SU-DHL-6 (cell line): ENCODE results near the gene IFNA14.
"Not testable (repeated sequence)": the region's sequence is repeated elsewhere in the genome, so short reads cannot be mapped to it uniquely, and the experiment has no call there.

ENCODE experiments used
- H2AFZ ChIP-seq: fragments of 200-600 bp; sonication (generic); 2 replicates; pipeline ENCODE4 v1.6.1; 2014; ENCODE audit warnings: low read depth, mild to moderate bottlenecking, moderate library complexity, mixed read lengths, antibody characterized with exemption, low read length; ENCODE audit not compliant: severe bottlenecking
- H3F3A ChIP-seq: fragments of 200-600 bp; shearing (Covaris generic); 2 replicates; pipeline ENCODE4 v1.6.0; 2016; ENCODE audit warnings: antibody characterized with exemption, mild to moderate bottlenecking; ENCODE audit not compliant: insufficient read depth
- H3K27ac ChIP-seq: fragments of 200-600 bp; sonication (generic); 2 replicates; pipeline ENCODE4 v1.5.1; 2016; ENCODE audit warnings: low read depth, mild to moderate bottlenecking, low read length, moderate library complexity, mixed read lengths
- H3K27me3 ChIP-seq: fragments of 200-600 bp; sonication (generic), shearing (Covaris generic); 2 replicates; pipeline ENCODE4 v1.6.0; 2014; ENCODE audit warnings: mild to moderate bottlenecking, low read length
- H3K36me3 ChIP-seq: fragments of 200-600 bp; sonication (generic); 2 replicates; pipeline ENCODE4 v1.6.1; 2014; ENCODE audit warnings: mild to moderate bottlenecking, low read length, mixed read lengths
- H3K4me2 ChIP-seq: fragments of 300-600, 200-600 bp; shearing (Covaris generic), sonication (generic); 2 replicates; pipeline ENCODE4 v1.6.0; 2014; ENCODE audit warnings: low read length, low read depth, mild to moderate bottlenecking; ENCODE audit not compliant: poor library complexity, severe bottlenecking
- H3K4me3 ChIP-seq: fragments of 200-600 bp; sonication (generic); 2 replicates; pipeline ENCODE4 v1.5.1; 2014; ENCODE audit warnings: antibody characterized with exemption, low read length, mild to moderate bottlenecking, mixed read lengths; ENCODE audit not compliant: insufficient read depth, poor library complexity, severe bottlenecking
- H3K79me2 ChIP-seq: fragments of 200-600 bp; sonication (generic); 2 replicates; pipeline ENCODE4 v1.6.1; 2014; ENCODE audit warnings: mild to moderate bottlenecking, low read length, moderate library complexity; ENCODE audit not compliant: insufficient read depth
- H3K9ac ChIP-seq: fragments of 200-600 bp; sonication (generic); 2 replicates; pipeline ENCODE4 v1.7.0; 2014; ENCODE audit warnings: mild to moderate bottlenecking, low read length
- H3K9me2 ChIP-seq: fragments of 200-600 bp; sonication (generic); replicated peaks from 2 replicates; pipeline ENCODE4 v1.6.1; 2014; ENCODE audit warnings: low read length; ENCODE audit not compliant: insufficient read depth
- H3K9me3 ChIP-seq: fragments of 200-600 bp; sonication (generic); 2 replicates; pipeline ENCODE4 v1.6.1; 2014; ENCODE audit warnings: low read length, mixed read lengths; ENCODE audit not compliant: insufficient read depth
- H4K20me1 ChIP-seq: fragments of 200-600 bp; sonication (generic); 2 replicates; pipeline ENCODE4 v1.6.1; 2014; ENCODE audit warnings: low read depth, mild to moderate bottlenecking, antibody characterized with exemption, low read length, moderate library complexity, mixed read lengths
- EZH2phosphoT487 ChIP-seq: fragments of 200-600 bp; sonication (generic), shearing (Covaris generic); conservative IDR thresholded peaks from 2 replicates; pipeline ENCODE4 v1.6.1; 2018; ENCODE audit warnings: mild to moderate bottlenecking, antibody characterized with exemption, low read length, moderate library complexity, mixed read lengths
- TF ChIP-seq, protein P1 (sequence below): fragments of 200-600 bp; sonication (generic); IDR thresholded peaks from one replicate; pipeline ENCODE4 v1.5.1; 2017; ENCODE audit warnings: antibody characterized with exemption, mild to moderate bottlenecking, low read length, moderate library complexity; ENCODE audit not compliant: insufficient read depth, poor library complexity, severe bottlenecking

IFNA14 gene

DNA sequence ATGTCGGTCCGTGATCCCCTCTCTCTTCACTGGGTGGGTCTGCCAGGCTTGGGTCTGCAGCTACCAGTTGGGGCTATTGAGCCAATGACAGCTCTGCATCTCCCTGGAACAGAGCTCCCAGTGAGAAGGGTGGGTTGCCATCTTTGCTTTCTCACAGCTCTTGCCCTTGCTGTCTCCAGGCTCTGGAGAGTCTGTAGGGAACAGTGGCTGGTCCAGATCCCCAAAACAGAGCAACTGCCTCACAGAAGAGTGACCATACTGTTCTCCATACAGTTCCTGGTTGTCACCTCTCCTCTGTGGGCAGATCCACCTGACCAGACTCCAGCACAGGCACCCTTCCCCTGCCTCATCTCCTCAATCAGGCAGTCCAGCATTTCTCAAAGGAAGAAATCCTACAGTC, 6.5 kb downstream of the IFNA14 start:
- Histone ChIP-seq H3K9me2 (no peaks in the 10 kb centered on the region), H3K27me3 (no peaks in the 10 kb centered on the region), H3K79me2 (no peaks in the 10 kb centered on the region), H2AFZ (no peak overlapping the region), H3K4me3 (no peak overlapping the region), H3F3A (no peaks in the 10 kb centered on the region), H4K20me1 (no peaks in the 10 kb centered on the region), H3K27ac (no peak overlapping the region), H3K4me2 (no peak overlapping the region), H3K9ac (no peak overlapping the region), H3K9me3 (no peaks in the 10 kb centered on the region), H3K36me3 (no peaks in the 10 kb centered on the region)
- TF ChIP-seq, protein P1, sequence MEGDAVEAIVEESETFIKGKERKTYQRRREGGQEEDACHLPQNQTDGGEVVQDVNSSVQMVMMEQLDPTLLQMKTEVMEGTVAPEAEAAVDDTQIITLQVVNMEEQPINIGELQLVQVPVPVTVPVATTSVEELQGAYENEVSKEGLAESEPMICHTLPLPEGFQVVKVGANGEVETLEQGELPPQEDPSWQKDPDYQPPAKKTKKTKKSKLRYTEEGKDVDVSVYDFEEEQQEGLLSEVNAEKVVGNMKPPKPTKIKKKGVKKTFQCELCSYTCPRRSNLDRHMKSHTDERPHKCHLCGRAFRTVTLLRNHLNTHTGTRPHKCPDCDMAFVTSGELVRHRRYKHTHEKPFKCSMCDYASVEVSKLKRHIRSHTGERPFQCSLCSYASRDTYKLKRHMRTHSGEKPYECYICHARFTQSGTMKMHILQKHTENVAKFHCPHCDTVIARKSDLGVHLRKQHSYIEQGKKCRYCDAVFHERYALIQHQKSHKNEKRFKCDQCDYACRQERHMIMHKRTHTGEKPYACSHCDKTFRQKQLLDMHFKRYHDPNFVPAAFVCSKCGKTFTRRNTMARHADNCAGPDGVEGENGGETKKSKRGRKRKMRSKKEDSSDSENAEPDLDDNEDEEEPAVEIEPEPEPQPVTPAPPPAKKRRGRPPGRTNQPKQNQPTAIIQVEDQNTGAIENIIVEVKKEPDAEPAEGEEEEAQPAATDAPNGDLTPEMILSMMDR = no peak
- no peak for TF ChIP-seq EZH2phosphoT487

DNA sequence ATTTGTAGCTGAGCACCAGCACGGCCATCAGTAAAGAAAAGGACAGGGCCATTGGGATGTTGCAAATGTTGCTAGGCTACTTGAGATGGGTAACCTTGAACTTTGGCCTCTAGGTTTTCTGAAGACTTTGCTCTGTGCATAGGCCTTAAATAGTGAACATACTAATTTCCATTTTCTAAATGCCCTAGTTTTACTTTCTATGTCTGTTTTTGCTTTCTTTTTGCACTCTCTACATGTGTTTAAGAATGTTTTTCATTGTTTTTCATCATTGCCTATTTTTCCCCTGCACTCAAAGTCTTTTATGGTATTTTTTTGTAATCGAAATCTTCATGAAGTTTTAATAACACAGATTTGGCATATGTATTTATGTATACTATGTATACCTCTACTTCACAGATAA, 11.7 kb downstream of the IFNA14 start, which contains the start of gene IFNA17:
IFNA17 (minus strand) TSS at position 101 of the 400 bp plus-strand sequence; CDS start at position 52, 49 bp downstream.
- Histone ChIP-seq H3K9me3 (no peaks in the 10 kb centered on the region), H4K20me1 (no peaks in the 10 kb centered on the region), H3K9ac (no peak within 1 kb of the TSS), H3F3A (no peaks in the 10 kb centered on the region), H3K4me2 (no peak within 1 kb of the TSS), H3K27ac (no peak within 1 kb of the TSS), H3K36me3 (no peaks in the 10 kb centered on the region), H2AFZ (no peak within 1 kb of the TSS), H3K27me3 (no peaks in the 10 kb centered on the region), H3K79me2 (no peaks in the 10 kb centered on the region), H3K4me3 (no peak within 1 kb of the TSS), H3K9me2 (no peaks in the 10 kb centered on the region)
- TF ChIP-seq, protein P1 = no peak
- no peak for TF ChIP-seq EZH2phosphoT487

DNA sequence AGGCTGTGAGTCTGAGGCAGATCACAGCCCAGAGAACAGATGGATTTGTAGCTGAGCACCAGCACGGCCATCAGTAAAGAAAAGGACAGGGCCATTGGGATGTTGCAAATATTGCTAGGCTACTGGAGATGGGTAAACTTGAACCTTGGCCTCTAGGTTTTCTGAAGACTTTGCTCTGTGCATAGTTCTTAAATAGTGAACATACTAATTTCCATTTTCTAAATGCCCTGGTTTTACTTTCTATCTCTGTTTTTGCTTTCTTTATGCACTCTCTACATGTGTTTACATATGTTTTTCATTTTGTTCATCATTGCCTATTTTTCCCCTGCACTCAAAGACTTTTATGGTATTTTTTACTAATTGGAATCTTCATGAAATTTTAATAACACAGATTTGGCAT, 22.6 kb downstream of the IFNA14 start, which contains the start of gene IFNA16:
IFNA16 (minus strand) TSS at position 101 of the 400 bp plus-strand sequence; CDS start at position 95, 6 bp downstream.
- H3K79me2 ChIP-seq, H2AFZ ChIP-seq, H4K20me1 ChIP-seq, H3K27me3 ChIP-seq, H3F3A ChIP-seq, H3K4me2 ChIP-seq, H3K4me3 ChIP-seq, H3K9ac ChIP-seq, H3K36me3 ChIP-seq, H3K27ac ChIP-seq, H3K9me2 ChIP-seq, H3K9me3 ChIP-seq: not testable (repeated sequence)

DNA sequence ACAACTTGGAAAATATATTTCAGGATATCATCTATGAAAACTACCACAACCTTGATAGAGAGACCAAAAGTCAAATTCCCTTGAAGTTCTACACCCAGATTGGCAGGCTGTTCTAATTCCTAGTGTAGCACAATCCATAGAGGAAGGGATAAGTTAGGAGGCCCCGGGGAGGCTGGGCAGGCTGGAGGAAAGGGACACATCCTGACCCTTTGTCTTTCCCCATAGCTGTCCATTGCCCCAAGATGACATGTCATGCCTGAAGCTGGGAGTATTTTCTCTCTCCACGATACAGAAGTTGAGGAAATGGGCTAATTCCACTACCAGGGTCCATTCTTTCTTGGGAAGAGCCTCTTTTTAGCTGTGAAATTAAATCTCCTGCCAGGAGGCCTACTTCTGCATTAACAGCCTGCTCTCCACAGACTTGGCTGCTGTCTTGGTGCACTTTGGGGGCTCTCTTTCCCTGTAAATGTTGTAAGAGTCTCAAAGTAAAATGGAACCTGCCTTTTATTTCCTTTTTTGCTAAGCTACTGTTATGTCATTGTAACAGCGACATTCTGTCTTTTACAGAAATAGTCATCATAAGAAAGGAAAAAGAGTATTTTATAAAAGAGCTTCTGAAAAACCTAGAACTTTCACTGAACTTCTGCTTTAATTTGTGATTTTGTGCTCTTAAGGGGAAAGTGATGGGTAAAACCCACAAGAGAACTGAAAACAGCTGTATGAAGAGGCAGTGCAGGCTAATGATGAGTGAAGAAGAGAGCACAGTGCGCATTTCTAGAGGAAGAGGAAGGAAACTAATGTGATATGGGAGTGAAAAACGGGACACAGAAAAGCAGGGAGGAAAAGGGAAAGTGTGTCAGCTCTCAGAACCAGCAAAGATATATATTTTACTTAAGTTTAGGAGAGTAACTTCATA, 26.1 kb downstream of the IFNA14 start:
- not testable (repeated sequence) for H3K9me2 ChIP-seq, H3K27me3 ChIP-seq, H3K27ac ChIP-seq, H3K9me3 ChIP-seq, H3F3A ChIP-seq, H3K4me2 ChIP-seq, H2AFZ ChIP-seq, H3K36me3 ChIP-seq, H3K79me2 ChIP-seq, H3K4me3 ChIP-seq, H3K9ac ChIP-seq, H4K20me1 ChIP-seq
- TF ChIP-seq, protein P1 = peak; percentile 65

DNA sequence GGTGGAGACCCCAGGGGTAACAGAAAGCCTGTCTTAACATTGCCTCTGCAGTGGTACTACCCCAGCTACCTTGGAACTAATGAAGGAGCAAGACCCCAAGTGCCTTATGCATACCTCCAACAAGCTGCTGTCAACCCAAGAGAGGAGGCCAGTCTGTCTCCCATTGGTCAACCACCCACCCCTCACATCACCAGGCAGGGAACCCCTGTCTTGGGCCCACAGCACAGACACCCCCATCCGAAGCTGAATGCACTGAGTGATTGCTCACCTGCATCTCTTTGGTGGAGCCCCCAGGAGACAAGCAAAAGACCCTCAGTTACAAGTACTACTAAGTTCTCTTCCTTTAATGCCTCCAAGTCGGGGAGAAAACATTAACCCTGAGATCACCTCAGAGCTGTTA, 27.6 kb downstream of the IFNA14 start:
- not testable (repeated sequence) for H3K27me3 ChIP-seq, H3K9me2 ChIP-seq, H3F3A ChIP-seq, H3K4me2 ChIP-seq, H3K79me2 ChIP-seq, H3K4me3 ChIP-seq, H3K9me3 ChIP-seq, H4K20me1 ChIP-seq, H3K27ac ChIP-seq, H3K9ac ChIP-seq, H2AFZ ChIP-seq, H3K36me3 ChIP-seq

DNA sequence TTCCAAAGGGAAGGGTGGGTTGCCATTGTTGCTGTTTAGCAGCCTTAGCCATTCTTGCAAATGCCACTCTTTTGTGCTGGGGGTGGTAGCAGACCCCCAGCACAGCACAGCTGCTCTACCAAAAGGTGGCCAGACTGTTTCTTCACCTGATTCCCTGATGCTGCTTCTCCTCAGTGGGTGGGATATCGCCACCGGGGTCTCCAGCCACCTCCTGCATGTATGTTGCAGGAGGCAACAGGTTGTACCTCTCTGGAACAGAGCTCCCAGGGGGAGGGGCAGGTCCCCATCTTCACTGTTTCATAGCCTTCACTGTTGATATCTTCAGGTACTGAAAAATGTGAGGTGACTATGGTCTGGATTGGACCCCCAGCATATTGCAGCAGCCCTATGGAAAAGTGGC, 29.0 kb downstream of the IFNA14 start:
- not testable (repeated sequence) for H3K9ac ChIP-seq, H3K9me3 ChIP-seq, H3K27ac ChIP-seq, H3K4me3 ChIP-seq, H3K27me3 ChIP-seq, H4K20me1 ChIP-seq, H3K4me2 ChIP-seq, H3K9me2 ChIP-seq, H3K36me3 ChIP-seq, H2AFZ ChIP-seq, H3K79me2 ChIP-seq, H3F3A ChIP-seq
